ENCODE measurements around the gene HPCAL1. TPM values are rescaled to one million over a fixed set of nuclear protein-coding genes. Genes with fewer than 3 reads are reported as not detected.

HPCAL1 gene
- total RNA-seq, 1 donor from 2014 or later = 12.3 TPM

GRCh38 chr2:10331027-10331701 lies 28.5 kb downstream of the HPCAL1 start:
- TF ChIP-seq, protein P1, sequence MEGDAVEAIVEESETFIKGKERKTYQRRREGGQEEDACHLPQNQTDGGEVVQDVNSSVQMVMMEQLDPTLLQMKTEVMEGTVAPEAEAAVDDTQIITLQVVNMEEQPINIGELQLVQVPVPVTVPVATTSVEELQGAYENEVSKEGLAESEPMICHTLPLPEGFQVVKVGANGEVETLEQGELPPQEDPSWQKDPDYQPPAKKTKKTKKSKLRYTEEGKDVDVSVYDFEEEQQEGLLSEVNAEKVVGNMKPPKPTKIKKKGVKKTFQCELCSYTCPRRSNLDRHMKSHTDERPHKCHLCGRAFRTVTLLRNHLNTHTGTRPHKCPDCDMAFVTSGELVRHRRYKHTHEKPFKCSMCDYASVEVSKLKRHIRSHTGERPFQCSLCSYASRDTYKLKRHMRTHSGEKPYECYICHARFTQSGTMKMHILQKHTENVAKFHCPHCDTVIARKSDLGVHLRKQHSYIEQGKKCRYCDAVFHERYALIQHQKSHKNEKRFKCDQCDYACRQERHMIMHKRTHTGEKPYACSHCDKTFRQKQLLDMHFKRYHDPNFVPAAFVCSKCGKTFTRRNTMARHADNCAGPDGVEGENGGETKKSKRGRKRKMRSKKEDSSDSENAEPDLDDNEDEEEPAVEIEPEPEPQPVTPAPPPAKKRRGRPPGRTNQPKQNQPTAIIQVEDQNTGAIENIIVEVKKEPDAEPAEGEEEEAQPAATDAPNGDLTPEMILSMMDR (IDR thresholded peaks at IDR 0.05; ENCODE audit: insufficient read depth, low read depth, low read length) = no peak
- no peak for TF ChIP-seq EZH2 (IDR thresholded peaks at IDR 0.05; ENCODE audit: insufficient read depth, low read length)
- Histone ChIP-seq H3K36me3 (ENCODE audit: insufficient read depth, low read length) (no peaks in the 10 kb centered on the region), H3K27me3 (ENCODE audit: insufficient read depth, low read length) (no peaks in the 10 kb centered on the region), H4K20me1 (ENCODE audit: insufficient read depth, low read length) (peaks cover 36% of the 10 kb centered on the region), H3K27ac (ENCODE audit: low read depth, low read length) (no peak overlapping the region), H3K9ac (ENCODE audit: low read length) (no peak overlapping the region), H3K79me2 (ENCODE audit: insufficient read depth, low read length) (peaks cover 78% of the 10 kb centered on the region), H3K4me2 (ENCODE audit: low read length) (peak overlapping the region; percentile 75), H3K4me3 (ENCODE audit: insufficient read depth, low read depth, low read length) (no peak overlapping the region), H3K9me3 (ENCODE audit: insufficient read depth, low read depth, low read length) (peaks cover 6% of the 10 kb centered on the region), H2AFZ (ENCODE audit: low read depth, low read length) (peak overlapping the region; percentile 25), H3K4me1 (ENCODE audit: insufficient read depth, low read length) (peaks cover 33% of the 10 kb centered on the region)
- Mint-ChIP-seq H3K27ac (ENCODE audit: unreplicated experiment) (no peak overlapping the region), H3K4me1 (ENCODE audit: low read depth, unreplicated experiment) (peaks cover 43% of the 10 kb centered on the region), H3K36me3 (ENCODE audit: low read depth, unreplicated experiment) (peaks cover 2% of the 10 kb centered on the region), H3K4me3 (ENCODE audit: unreplicated experiment) (no peak overlapping the region), H3K9me3 (ENCODE audit: unreplicated experiment) (no peaks in the 10 kb centered on the region), H3K27me3 (ENCODE audit: low read depth, unreplicated experiment) (no peaks in the 10 kb centered on the region)
- DNase-seq (ENCODE audit: low read depth) (peak; percentile 55), FAIRE-seq (no peak)

DNA sequence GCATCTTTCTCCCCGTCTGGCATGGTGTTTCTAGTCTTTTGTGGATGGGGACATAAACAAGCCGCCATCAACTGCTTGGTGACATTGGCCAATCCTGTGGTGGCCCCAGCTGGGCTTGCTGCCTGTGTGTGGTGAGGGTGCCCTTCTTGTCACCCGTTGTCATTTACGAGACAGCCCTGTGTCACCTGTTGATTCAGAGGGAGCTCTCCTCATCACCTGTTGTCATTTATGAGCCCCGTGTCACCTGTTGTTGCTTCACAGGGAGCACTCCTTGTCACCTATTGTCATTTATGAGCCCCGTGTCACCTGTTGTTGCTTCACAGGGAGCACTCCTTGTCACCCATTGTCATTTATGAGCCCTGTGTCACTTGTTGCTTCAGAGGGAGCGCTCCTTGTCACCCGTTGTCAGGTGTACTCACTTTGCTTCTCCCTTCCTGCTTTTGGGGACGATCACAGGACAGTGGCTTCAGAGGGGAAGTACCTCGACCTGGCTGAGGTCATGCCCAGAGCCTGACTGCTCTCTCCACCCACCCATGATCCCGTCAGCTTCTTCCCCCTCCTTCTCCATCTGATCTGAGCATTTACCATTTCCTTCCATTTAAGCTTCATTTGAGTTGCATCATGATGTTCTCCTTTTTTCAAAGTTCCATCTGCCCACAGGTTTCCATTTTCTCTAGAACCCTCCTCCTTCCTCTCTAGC lies 29.1 kb downstream of the HPCAL1 start:
- no peaks in the 10 kb centered on the region for H3K36me3 ChIP-seq (ENCODE audit: insufficient read depth, low read length)
- Mint-ChIP-seq H3K4me1 (ENCODE audit: low read depth, unreplicated experiment) (peaks cover 43% of the 10 kb centered on the region), H3K36me3 (ENCODE audit: low read depth, unreplicated experiment) (peaks cover 2% of the 10 kb centered on the region), H3K27ac (ENCODE audit: unreplicated experiment) (peak overlapping the region; percentile 62), H3K27me3 (ENCODE audit: low read depth, unreplicated experiment) (no peaks in the 10 kb centered on the region), H3K4me3 (ENCODE audit: unreplicated experiment) (no peak overlapping the region), H3K9me3 (ENCODE audit: unreplicated experiment) (no peaks in the 10 kb centered on the region)
- peaks cover 6% of the 10 kb centered on the region for H3K9me3 ChIP-seq (ENCODE audit: insufficient read depth, low read depth, low read length)
- H3K9ac ChIP-seq (ENCODE audit: low read length) = no peak overlapping the region
- H3K27ac ChIP-seq (ENCODE audit: low read depth, low read length) = no peak overlapping the region
- no peaks in the 10 kb centered on the region for H3K27me3 ChIP-seq (ENCODE audit: insufficient read depth, low read length)
- H3K4me3 ChIP-seq (ENCODE audit: insufficient read depth, low read depth, low read length) = no peak overlapping the region
- H3K4me2 ChIP-seq (ENCODE audit: low read length) = peak overlapping the region; percentile 75
- no peak for FAIRE-seq
- TF ChIP-seq, protein P1 (IDR thresholded peaks at IDR 0.05; ENCODE audit: insufficient read depth, low read depth, low read length) = no peak
- no peak for TF ChIP-seq EZH2 (IDR thresholded peaks at IDR 0.05; ENCODE audit: insufficient read depth, low read length)
- H3K79me2 ChIP-seq (ENCODE audit: insufficient read depth, low read length) = peaks cover 74% of the 10 kb centered on the region
- DNase-seq (ENCODE audit: low read depth) = no peak
- peaks cover 33% of the 10 kb centered on the region for H3K4me1 ChIP-seq (ENCODE audit: insufficient read depth, low read length)
- no peak overlapping the region for H2AFZ ChIP-seq (ENCODE audit: low read depth, low read length)
- H4K20me1 ChIP-seq (ENCODE audit: insufficient read depth, low read length) = peaks cover 32% of the 10 kb centered on the region
